HepG2 (cell line): ENCODE data around the gene VEPH1. TPM values are rescaled to one million over a fixed set of nuclear protein-coding genes. Genes with fewer than 3 reads are reported as not detected.

ENCODE experiments used
- ATAC-seq: fragments of 200-7000 bp; cut with Tn5 transposase; 3 replicates; pipeline ENCODE4 v1.9.1; 2020; ENCODE audit warnings: mild to moderate bottlenecking, moderate library complexity
- BruUV-seq: library from RNA; stranded (reverse); fragments of 400-500 nt; replicated peaks from 2 replicates; lab custom pipeline; 2021; lab: Mats Ljungman, UMichigan
- CTCF ChIA-PET: fragments of 300-600 bp; formaldehyde crosslinking; extraction: SDS; loops from one replicate; lab custom pipeline; 2021; ENCODE audit warnings: low total read pairs, inconsistent platforms, low intra/inter-chr PET ratio; lab: Yijun Ruan, JAX
- POLR2A ChIA-PET: fragments of 350-600 bp; sonication (Branson Sonifier 250); formaldehyde crosslinking; loops from one replicate; lab custom pipeline; 2020; ENCODE audit warnings: antibody characterized with exemption, inconsistent platforms; lab: Yijun Ruan, JAX
- DNase-seq: peaks from one replicate; pipeline ENCODE4 v3.0.0-alpha.2; 2015; ENCODE audit warnings: low spot score
- FAIRE-seq: peaks from 3 replicates; lab custom pipeline; 2011; peaks lifted over from hg19 to GRCh38; lab: Jason Lieb, UNC
- H2AFZ ChIP-seq: one replicate; pipeline ENCODE4 v1.6.1; 2011; ENCODE audit warnings: low read length, inconsistent platforms
- H3K27ac ChIP-seq: fragments of 300-600 bp; 3 replicates; pipeline ENCODE4 v1.8.0; 2011; ENCODE audit warnings: mixed run types, mild to moderate bottlenecking, mixed read lengths, low read length, inconsistent platforms; ENCODE audit not compliant: insufficient read depth; ENCODE audit errors: extremely low read length
- H3K27me3 ChIP-seq, 2 experiments: fragments of 200-600 bp in 1 of 2; 2 replicates in 1 of 2; 3 replicates in 1 of 2; pipeline versions ENCODE4 v1.6.0 to v1.8.0; 2011; ENCODE audit warnings: low read length in 2 of 2, mild to moderate bottlenecking in 2 of 2, moderate library complexity in 2 of 2, inconsistent platforms in 1 of 2; ENCODE audit not compliant: insufficient read depth in 2 of 2, control insufficient read depth in 1 of 2
- H3K36me3 ChIP-seq, 2 experiments: fragments of 200-600 bp in 1 of 2; replicated peaks in 1 of 2; 2 replicates in 1 of 2; 3 replicates in 1 of 2; pipeline versions ENCODE4 v1.5.1 to v1.8.0; 2011; ENCODE audit warnings: low read length in 2 of 2, inconsistent platforms in 1 of 2; ENCODE audit not compliant: insufficient read depth in 2 of 2, control insufficient read depth in 1 of 2
- H3K4me1 ChIP-seq: 2 replicates; pipeline ENCODE4 v1.5.1; 2012; ENCODE audit warnings: low read length, inconsistent platforms; ENCODE audit not compliant: insufficient read depth
- H3K4me2 ChIP-seq: 2 replicates; pipeline ENCODE4 v1.6.0; 2011; ENCODE audit warnings: low read depth, low read length, inconsistent platforms
- H3K4me3 ChIP-seq, 3 experiments: fragments of 200-600 bp in 1 of 3; sonication (generic), shearing (Covaris generic) in 1 of 3; replicated peaks in 1 of 3; 2 replicates each; pipeline ENCODE4 v1.5.1; 2011 to 2016; ENCODE audit warnings: low read length in 3 of 3, inconsistent platforms in 2 of 3, low read depth in 2 of 3, mild to moderate bottlenecking in 2 of 3, control low read depth in 1 of 3, mixed read lengths in 1 of 3; ENCODE audit not compliant: insufficient read depth in 1 of 3
- H3K79me2 ChIP-seq: one replicate; pipeline ENCODE4 v1.6.1; 2011; ENCODE audit warnings: low read length, inconsistent platforms; ENCODE audit not compliant: insufficient read depth
- H3K9ac ChIP-seq: 2 replicates; pipeline ENCODE4 v1.6.0; 2011; ENCODE audit warnings: mild to moderate bottlenecking, low read depth, low read length, inconsistent platforms; ENCODE audit not compliant: insufficient read depth
- H3K9me3 ChIP-seq: 2 replicates; pipeline ENCODE4 v1.5.1; 2012; ENCODE audit warnings: mild to moderate bottlenecking, low read length
- H4K20me1 ChIP-seq: 2 replicates; pipeline ENCODE4 v1.6.0; 2011; ENCODE audit warnings: inconsistent platforms, mild to moderate bottlenecking, low read length, moderate library complexity; ENCODE audit not compliant: insufficient read depth
- FOXC1 ChIP-seq: sonication (generic); formaldehyde crosslinking; IDR thresholded peaks from 2 replicates; pipeline ENCODE4 v1.8.0; 2022; ENCODE audit warnings: mild to moderate bottlenecking, missing genetic modification reagents, borderline replicate concordance
- MTA3 ChIP-seq: sonication (generic); formaldehyde crosslinking; IDR thresholded peaks from 2 replicates; pipeline ENCODE4 v1.4.0; 2020; ENCODE audit warnings: missing genetic modification reagents
- NFE2L2 ChIP-seq: fragments of 150-350 bp; IDR thresholded peaks from 2 replicates; pipeline ENCODE4 v1.6.1; 2014; ENCODE audit warnings: low read length
- REPIN1 ChIP-seq: sonication (generic); formaldehyde crosslinking; IDR thresholded peaks from 2 replicates; pipeline ENCODE4 v1.8.0; 2022; ENCODE audit warnings: missing genetic modification reagents, low read depth, mild to moderate bottlenecking, borderline replicate concordance
- STAG1 ChIP-seq: sonication (generic); formaldehyde crosslinking; IDR thresholded peaks from 2 replicates; pipeline ENCODE4 v1.4.0; 2020; ENCODE audit warnings: missing genetic modification reagents
- ZNF768 ChIP-seq: sonication (generic); formaldehyde crosslinking; IDR thresholded peaks from 2 replicates; pipeline ENCODE4 v1.4.0; 2020; ENCODE audit warnings: missing genetic modification reagents
- WGBS: methylation state at CpG from one replicate; pipeline ENCODE4 v1.1.6; 2017; ENCODE audit warnings: low lambda C conversion rate; 5-methylcytosine and 5-hydroxymethylcytosine counted together
- in situ Hi-C: cut with HindIII; loops from 2 replicates; pipeline ENCODE4 v1.10.0; 2017; ENCODE audit warnings: low pct_unique_long_range_greater_than_20kb; ENCODE audit not compliant: extremely low pct_ligation_motif_present
- intact Hi-C: fragments of 100-400 bp; cut with micrococcal nuclease; formaldehyde crosslinking; loops from one replicate; pipeline ENCODE4 v1.10.0; 2022; ENCODE audit not compliant: unreplicated experiment
- polyA plus RNA-seq, 8 experiments: library from polyadenylated mRNA; depleted of rRNA in 3 of 8; stranded (reverse) in 7 of 8; unstranded in 1 of 8; fragments of >200 nt; fragmentation: Illumina TruSeq in 4 of 8; extraction: Trizol in 4 of 8; gene quantifications; 2 replicates each; pipeline versions ENCODE4 v1.2.1 to v1.2.3, GENCODE V29; 2011 to 2016; ENCODE audit warnings: low read depth in 4 of 8, missing spikeins in 1 of 8, mixed read lengths in 1 of 8; ENCODE audit not compliant: insufficient read depth in 1 of 8
- total RNA-seq, 5 experiments: library from RNA; depleted of rRNA; stranded (reverse); fragments of >200 nt; fragmentation: Illumina TruSeq; extraction: Trizol; gene quantifications; 2 replicates each; pipeline ENCODE4 v1.2.3, GENCODE V29; 2016; ENCODE audit warnings: low read depth in 1 of 5
- TF ChIP-seq, protein P1 (sequence below): sonication (generic); formaldehyde crosslinking; IDR thresholded peaks from 2 replicates; pipeline ENCODE4 v1.5.0; 2020; ENCODE audit warnings: mild to moderate bottlenecking, missing genetic modification reagents, moderate library complexity
- TF ChIP-seq, protein P2 (sequence below): sonication (generic); formaldehyde crosslinking; IDR thresholded peaks from 2 replicates; pipeline ENCODE4 v1.4.0; 2020; ENCODE audit warnings: missing genetic modification reagents, mild to moderate bottlenecking, borderline replicate concordance
- TF ChIP-seq, protein P3 (sequence below): sonication (generic); formaldehyde crosslinking; IDR thresholded peaks from 2 replicates; pipeline ENCODE4 v1.9.0; 2022; ENCODE audit warnings: low read depth, missing genetic modification reagents

VEPH1 gene
- total and polyA plus RNA-seq, 2 of the 13 experiments (the other 11 are each of a cell fraction or from before 2014, with no cell fraction given): not detected

DNA sequence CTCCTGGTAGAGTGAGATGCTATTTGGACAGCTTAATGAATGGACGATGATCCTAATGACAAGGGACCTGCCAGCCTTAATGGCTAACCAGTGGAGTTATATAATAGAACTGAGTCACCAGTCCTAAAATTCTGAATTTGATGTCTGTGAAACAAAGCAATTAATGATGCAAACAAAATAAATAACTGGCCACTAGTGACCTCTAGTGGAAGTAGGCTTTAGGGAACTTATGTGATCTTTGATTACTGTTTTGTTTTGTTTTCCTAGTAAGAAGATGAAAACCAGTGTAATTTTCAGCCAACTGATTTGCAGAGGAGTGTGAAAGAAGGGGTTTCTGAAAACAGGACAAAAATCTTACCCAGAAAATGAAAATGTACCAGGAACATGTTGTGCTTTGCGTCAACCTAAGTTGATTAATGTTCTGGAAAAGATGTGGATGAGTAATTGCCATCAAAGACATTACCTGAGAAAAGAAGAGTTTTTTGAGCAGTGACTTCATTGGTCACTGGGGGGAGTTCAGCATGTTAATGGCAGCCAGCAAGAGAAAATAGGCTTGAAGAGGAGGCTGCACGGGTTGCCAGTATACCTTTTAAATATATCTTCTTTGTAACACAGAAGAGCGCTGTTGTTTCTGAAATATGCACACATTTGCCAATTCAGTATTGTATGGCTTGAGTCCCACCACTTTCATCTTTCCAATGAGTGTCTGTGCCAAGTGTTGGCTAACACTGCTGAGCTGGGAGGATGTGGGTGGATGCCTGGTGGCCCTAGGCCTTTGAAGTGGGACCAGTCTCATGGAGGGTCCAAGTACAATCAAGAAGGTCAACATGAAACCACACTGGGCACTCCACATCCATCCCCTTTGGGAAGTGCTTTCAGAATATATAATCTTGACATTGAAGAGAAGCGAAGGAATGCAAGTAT is 9.3 kb downstream of the VEPH1 start:
- peak; percentile 28 for DNase-seq
- H4K20me1 ChIP-seq: no peaks in the 10 kb centered on the region
- H3K27ac ChIP-seq: no peak overlapping the region
- ChIA-PET CTCF (no interaction called here), POLR2A (no interaction called here)
- H3K9ac ChIP-seq: no peak overlapping the region
- no peaks in the 10 kb centered on the region; a peak in 1 of 5 replicates for H3K27me3 ChIP-seq
- no peak for ATAC-seq
- FAIRE-seq: no peak
- H3K9me3 ChIP-seq: no peaks in the 10 kb centered on the region
- WGBS: 17% methylated on average over 5 of the region's 5 CpGs
- in situ Hi-C loops: no loop called here
- H3K4me3 ChIP-seq: no peak overlapping the region
- peaks cover 2% of the 10 kb centered on the region for H3K4me1 ChIP-seq
- TF ChIP-seq STAG1 (CRISPR knock-in tag) (peak; percentile 40; the same call in 1 of the 2 replicates), NFE2L2 (no peak)
- TF ChIP-seq, protein P1, sequence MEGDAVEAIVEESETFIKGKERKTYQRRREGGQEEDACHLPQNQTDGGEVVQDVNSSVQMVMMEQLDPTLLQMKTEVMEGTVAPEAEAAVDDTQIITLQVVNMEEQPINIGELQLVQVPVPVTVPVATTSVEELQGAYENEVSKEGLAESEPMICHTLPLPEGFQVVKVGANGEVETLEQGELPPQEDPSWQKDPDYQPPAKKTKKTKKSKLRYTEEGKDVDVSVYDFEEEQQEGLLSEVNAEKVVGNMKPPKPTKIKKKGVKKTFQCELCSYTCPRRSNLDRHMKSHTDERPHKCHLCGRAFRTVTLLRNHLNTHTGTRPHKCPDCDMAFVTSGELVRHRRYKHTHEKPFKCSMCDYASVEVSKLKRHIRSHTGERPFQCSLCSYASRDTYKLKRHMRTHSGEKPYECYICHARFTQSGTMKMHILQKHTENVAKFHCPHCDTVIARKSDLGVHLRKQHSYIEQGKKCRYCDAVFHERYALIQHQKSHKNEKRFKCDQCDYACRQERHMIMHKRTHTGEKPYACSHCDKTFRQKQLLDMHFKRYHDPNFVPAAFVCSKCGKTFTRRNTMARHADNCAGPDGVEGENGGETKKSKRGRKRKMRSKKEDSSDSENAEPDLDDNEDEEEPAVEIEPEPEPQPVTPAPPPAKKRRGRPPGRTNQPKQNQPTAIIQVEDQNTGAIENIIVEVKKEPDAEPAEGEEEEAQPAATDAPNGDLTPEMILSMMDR (CRISPR knock-in tag): peak; percentile 49
- TF ChIP-seq, all 625 proteins: peak for 2
- Histone ChIP-seq H3K4me2 (no peak overlapping the region), H2AFZ (no peak overlapping the region), H3K79me2 (no peaks in the 10 kb centered on the region), H3K36me3 (no peaks in the 10 kb centered on the region)
- BruUV-seq: no TSS peak
- intact Hi-C loops: loop anchor here (1.0 kb wide), 1 partner anchor 290 kb away; no protein-coding TSS in a partner anchor

DNA sequence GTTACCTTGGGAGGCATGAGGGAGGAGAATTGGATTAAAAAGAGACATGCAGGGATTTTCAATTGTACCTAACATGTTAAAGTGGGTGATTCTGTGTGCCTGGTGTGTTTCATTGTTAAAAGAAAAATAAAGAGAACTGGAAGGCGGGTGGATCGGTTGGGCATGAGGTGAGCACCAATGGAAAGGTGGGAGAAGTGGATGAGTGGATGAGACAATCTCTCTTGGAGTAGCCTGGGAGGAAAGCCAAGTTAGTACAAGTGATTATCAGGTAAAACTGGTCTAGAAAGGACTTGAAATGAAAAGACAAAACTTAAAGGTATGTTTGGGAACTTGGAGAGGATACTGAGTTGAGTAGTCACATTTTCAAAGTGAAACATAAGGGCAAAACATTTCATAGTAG is 12.1 kb downstream of the VEPH1 start:
- DNase-seq: no peak
- ChIA-PET CTCF (no interaction called here), POLR2A (no interaction called here)
- H3K4me3 ChIP-seq: no peak overlapping the region
- 0% methylated on average over 2 of the region's 2 CpGs for WGBS
- in situ Hi-C loops: no loop called here
- no peak overlapping the region for H2AFZ ChIP-seq
- intact Hi-C loops: no loop called here
- no peaks in the 10 kb centered on the region for H3K36me3 ChIP-seq
- no peak for ATAC-seq
- no peaks in the 10 kb centered on the region for H3K79me2 ChIP-seq
- no peak overlapping the region for H3K4me2 ChIP-seq
- no peak for FAIRE-seq
- H3K27me3 ChIP-seq: no peaks in the 10 kb centered on the region
- no peak overlapping the region for H3K9ac ChIP-seq
- no peaks in the 10 kb centered on the region for H4K20me1 ChIP-seq
- BruUV-seq: no TSS peak
- H3K27ac ChIP-seq: no peak overlapping the region
- H3K9me3 ChIP-seq: no peaks in the 10 kb centered on the region
- H3K4me1 ChIP-seq: no peaks in the 10 kb centered on the region
- TF ChIP-seq REPIN1 (CRISPR knock-in tag): no peak
- TF ChIP-seq, protein P2, sequence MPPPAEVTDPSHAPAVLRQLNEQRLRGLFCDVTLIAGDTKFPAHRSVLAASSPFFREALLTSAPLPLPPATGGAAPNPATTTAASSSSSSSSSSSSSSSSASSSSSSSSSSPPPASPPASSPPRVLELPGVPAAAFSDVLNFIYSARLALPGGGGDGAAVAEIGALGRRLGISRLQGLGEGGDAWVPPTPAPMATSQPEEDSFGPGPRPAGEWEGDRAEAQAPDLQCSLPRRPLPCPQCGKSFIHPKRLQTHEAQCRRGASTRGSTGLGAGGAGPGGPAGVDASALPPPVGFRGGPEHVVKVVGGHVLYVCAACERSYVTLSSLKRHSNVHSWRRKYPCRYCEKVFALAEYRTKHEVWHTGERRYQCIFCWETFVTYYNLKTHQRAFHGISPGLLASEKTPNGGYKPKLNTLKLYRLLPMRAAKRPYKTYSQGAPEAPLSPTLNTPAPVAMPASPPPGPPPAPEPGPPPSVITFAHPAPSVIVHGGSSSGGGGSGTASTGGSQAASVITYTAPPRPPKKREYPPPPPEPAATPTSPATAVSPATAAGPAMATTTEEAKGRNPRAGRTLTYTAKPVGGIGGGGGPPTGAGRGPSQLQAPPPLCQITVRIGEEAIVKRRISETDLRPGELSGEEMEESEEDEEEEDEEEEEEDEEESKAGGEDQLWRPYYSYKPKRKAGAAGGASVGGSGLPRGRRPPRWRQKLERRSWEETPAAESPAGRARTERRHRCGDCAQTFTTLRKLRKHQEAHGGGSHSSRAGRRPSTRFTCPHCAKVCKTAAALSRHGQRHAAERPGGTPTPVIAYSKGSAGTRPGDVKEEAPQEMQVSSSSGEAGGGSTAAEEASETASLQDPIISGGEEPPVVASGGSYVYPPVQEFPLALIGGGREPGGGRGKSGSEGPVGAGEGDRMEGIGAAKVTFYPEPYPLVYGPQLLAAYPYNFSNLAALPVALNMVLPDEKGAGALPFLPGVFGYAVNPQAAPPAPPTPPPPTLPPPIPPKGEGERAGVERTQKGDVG (CRISPR knock-in tag): no peak
- no peak for TF ChIP-seq FOXC1 (CRISPR knock-in tag)
- TF ChIP-seq ZNF768 (CRISPR knock-in tag): no peak
- no peak for TF ChIP-seq MTA3 (CRISPR knock-in tag)
- TF ChIP-seq, protein P3, sequence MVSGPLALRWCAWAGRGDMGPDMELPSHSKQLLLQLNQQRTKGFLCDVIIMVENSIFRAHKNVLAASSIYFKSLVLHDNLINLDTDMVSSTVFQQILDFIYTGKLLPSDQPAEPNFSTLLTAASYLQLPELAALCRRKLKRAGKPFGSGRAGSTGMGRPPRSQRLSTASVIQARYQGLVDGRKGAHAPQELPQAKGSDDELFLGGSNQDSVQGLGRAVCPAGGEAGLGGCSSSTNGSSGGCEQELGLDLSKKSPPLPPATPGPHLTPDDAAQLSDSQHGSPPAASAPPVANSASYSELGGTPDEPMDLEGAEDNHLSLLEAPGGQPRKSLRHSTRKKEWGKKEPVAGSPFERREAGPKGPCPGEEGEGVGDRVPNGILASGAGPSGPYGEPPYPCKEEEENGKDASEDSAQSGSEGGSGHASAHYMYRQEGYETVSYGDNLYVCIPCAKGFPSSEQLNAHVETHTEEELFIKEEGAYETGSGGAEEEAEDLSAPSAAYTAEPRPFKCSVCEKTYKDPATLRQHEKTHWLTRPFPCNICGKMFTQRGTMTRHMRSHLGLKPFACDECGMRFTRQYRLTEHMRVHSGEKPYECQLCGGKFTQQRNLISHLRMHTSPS (CRISPR knock-in tag): no peak
